Mononuclear cell (primary cell): ENCODE measurements around the gene PCDH9. TPM values are rescaled to one million over a fixed set of nuclear protein-coding genes. Genes with fewer than 3 reads are reported as not detected.

Source experiments
- H3K27me3 ChIP-seq: 2 replicates; pipeline ENCODE4 v1.6.0; 2011; ENCODE audit warnings: low read length, control low read depth; ENCODE audit not compliant: insufficient read depth
- H3K4me1 ChIP-seq: 2 replicates; pipeline ENCODE4 v1.5.1; 2011; ENCODE audit warnings: mild to moderate bottlenecking, low read length, control low read depth; ENCODE audit not compliant: insufficient read depth
- H3K4me3 ChIP-seq: 2 replicates; pipeline ENCODE4 v1.5.1; 2011; ENCODE audit warnings: mild to moderate bottlenecking, low read length, moderate library complexity
- H3K9me3 ChIP-seq: 2 replicates; pipeline ENCODE4 v1.5.1; 2011; ENCODE audit warnings: low read depth, mild to moderate bottlenecking, control low read depth, low read length
- total RNA-seq: library from RNA; depleted of rRNA; stranded (reverse); fragments of >200 nt; gene quantifications from one replicate; pipeline ENCODE4 v1.2.3, GENCODE V29; 2012

PCDH9 gene
- total RNA-seq, 1 donor, result 1.5 TPM

- H3K4me1 ChIP-seq, result no peaks in the 10 kb centered on the region
- H3K27me3 ChIP-seq, result no peaks in the 10 kb centered on the region
- no peaks in the 10 kb centered on the region for H3K9me3 ChIP-seq
- H3K4me3 ChIP-seq, result no peak overlapping the region
These were observed 683.4 kb downstream of the PCDH9 start for GRCh38 chr13:66546534-66547379.

- Histone ChIP-seq H3K9me3 (no peaks in the 10 kb centered on the region), H3K27me3 (no peaks in the 10 kb centered on the region), H3K4me3 (no peak overlapping the region)
These were observed 686.4 kb downstream of the PCDH9 start for GRCh38 chr13:66543780-66544179.

DNA sequence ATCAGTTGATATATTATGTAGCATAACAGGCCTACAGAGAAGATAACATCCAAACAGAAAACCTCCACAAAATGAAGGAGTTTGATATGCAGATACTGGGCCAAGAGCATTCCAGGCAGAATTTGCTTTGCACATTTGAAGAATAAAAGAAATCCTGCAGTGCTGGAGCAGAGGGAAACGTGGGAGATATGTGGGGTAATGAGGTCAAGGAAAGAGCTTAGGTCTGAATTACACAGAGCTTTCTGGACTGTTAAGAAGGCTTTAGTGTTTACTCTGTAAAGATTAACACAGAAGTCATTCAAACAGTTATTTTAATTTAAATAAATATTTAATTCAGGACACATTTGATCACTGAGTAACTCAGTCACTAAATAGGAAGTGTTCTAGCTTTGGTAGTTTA is 692.7 kb downstream of the PCDH9 start:
- Histone ChIP-seq H3K27me3 (no peaks in the 10 kb centered on the region), H3K4me1 (no peaks in the 10 kb centered on the region), H3K9me3 (no peaks in the 10 kb centered on the region), H3K4me3 (no peak overlapping the region)

More at GRCh38 chr13:66543780-66544179, 686.4 kb downstream of the PCDH9 start:
- H3K4me1 ChIP-seq, result no peaks in the 10 kb centered on the region

DNA sequence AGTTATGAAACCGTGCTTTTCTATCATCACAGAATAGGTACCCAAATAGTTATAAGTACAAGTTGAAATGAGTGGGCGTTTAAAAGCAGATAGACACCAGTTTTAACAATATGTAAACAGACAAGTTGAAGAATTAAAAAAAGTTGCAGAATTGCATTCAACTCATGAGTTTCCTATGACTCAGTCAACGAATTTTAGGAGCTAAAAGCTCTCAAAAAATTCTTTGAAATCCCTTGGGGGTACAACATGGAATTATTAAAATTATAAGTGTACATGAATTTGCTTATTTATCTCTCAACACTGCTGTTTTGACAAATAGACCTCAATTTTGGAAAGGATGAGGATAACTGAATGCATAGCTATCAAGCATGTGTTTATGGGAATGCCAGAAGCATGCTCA is 693.4 kb downstream of the PCDH9 start:
- no peaks in the 10 kb centered on the region for H3K4me1 ChIP-seq
- no peaks in the 10 kb centered on the region for H3K27me3 ChIP-seq
- no peaks in the 10 kb centered on the region for H3K9me3 ChIP-seq
- H3K4me3 ChIP-seq, result no peak overlapping the region

DNA sequence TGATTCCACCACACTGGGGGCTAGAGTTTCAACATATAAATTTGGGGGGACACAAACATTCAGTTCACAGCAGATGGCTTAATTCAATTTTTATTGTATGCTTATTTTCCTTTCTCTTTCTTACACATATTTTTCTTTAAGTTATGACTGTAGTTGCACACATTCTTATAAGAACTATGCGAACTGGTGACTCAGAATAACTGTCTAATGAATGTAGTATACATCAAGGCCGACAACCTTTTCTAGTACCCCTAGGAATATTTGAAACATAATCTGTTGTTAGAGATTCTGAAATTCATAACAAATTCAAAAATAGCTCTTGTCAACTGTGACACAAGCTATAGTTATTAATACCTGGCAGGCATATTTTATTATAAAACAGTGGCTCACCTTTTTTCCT is 695.6 kb downstream of the PCDH9 start:
- Histone ChIP-seq H3K4me3 (no peak overlapping the region), H3K9me3 (no peaks in the 10 kb centered on the region), H3K4me1 (no peaks in the 10 kb centered on the region), H3K27me3 (no peaks in the 10 kb centered on the region)

DNA sequence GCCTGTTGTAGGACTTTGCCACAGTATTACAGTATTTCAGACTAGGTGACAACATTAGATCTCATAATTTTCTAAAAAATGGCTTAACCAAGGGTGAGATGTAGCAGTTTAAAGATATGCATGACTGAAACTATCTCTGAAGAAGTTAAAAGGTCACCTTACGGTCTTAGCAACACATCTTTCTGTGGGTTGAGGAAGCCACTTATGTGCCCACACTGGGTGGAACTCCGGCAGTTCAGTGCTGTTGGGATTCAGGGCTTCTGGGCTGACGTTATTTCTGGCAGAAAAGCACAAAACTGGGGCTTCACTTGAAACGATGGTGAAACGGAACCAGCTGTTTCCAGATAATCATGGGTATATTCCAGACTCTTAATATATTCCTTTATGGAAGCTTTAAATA is 697.3 kb downstream of the PCDH9 start:
- H3K9me3 ChIP-seq, result no peaks in the 10 kb centered on the region
- H3K4me3 ChIP-seq, result no peak overlapping the region
- no peaks in the 10 kb centered on the region for H3K4me1 ChIP-seq
- H3K27me3 ChIP-seq, result no peaks in the 10 kb centered on the region

GRCh38 chr13:66532146-66532545 is 698.0 kb downstream of the PCDH9 start:
- no peak overlapping the region for H3K4me3 ChIP-seq

GRCh38 chr13:66530686-66531085 is 699.5 kb downstream of the PCDH9 start:
- Histone ChIP-seq H3K4me1 (no peaks in the 10 kb centered on the region), H3K4me3 (no peak overlapping the region), H3K9me3 (no peaks in the 10 kb centered on the region), H3K27me3 (no peaks in the 10 kb centered on the region)

More at GRCh38 chr13:66532146-66532545, 698.0 kb downstream of the PCDH9 start:
- Histone ChIP-seq H3K27me3 (no peaks in the 10 kb centered on the region), H3K4me1 (no peaks in the 10 kb centered on the region), H3K9me3 (no peaks in the 10 kb centered on the region)

GRCh38 chr13:66530158-66530557 is 700.0 kb downstream of the PCDH9 start:
- Histone ChIP-seq H3K27me3 (no peaks in the 10 kb centered on the region), H3K9me3 (no peaks in the 10 kb centered on the region), H3K4me1 (no peaks in the 10 kb centered on the region), H3K4me3 (no peak overlapping the region)

- no peaks in the 10 kb centered on the region for H3K27me3 ChIP-seq
These were observed 701.1 kb downstream of the PCDH9 start for GRCh38 chr13:66528944-66529576.

DNA sequence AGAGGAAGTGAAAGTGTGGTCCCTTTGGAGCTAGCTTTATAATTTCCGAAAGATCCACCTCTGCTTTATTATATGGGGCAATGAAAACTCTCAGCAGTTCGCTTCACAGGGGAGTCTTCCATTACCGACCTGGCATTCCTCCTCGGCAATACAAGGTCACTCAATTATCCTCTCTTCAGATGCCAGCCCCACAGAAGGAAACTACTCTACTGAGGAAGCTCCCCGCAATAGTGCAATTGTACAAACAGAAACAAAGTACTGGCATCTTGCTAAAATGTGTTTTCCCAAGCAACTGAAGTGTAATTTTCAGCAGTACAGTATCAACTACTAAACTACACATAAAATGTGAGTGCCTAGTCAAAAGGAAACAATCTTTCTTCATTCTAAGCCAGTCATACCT is 702.0 kb downstream of the PCDH9 start:
- H3K4me1 ChIP-seq, result no peaks in the 10 kb centered on the region
- no peak overlapping the region for H3K4me3 ChIP-seq
- H3K27me3 ChIP-seq, result no peaks in the 10 kb centered on the region
- H3K9me3 ChIP-seq, result no peaks in the 10 kb centered on the region

More at GRCh38 chr13:66528944-66529576, 701.1 kb downstream of the PCDH9 start:
- Histone ChIP-seq H3K9me3 (no peaks in the 10 kb centered on the region), H3K4me1 (no peaks in the 10 kb centered on the region), H3K4me3 (no peak overlapping the region)

DNA sequence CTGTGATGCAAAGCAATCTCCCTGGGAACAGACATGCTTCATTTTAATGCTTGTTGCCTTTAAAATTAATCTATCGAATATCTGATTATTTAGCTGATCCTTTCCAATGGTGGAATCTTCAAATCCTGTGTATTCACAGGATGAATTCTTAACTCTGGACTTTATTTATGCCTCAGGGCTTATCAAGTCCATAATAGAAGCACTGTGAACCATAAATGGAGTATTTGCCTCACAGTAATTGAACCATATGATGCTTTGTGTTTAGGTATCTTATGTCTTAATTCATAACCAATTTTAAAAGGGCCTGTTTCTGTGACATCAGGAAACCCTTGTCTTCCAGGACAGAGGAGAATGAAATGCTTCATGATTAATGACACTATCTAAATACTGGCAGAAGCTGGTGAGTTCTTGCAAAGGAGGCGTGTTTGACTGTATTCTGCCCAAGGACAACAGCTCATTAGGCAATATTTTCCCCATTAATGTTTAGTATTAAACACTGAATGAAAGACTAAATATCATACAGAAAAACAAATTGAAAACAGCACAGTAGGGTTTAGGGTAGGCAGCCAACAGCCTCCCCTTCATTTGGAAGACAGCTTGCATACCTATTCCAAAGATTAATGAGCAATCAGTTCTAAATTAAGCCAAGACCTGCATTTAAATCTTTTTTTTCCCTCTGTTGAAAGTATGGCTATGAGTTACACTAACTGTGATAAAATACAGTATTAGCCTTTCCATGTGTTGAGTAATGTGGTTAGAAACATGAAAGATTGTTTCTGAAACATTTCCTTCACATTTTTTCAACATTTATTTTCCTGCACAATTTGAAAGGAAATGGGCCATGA is 709.4 kb downstream of the PCDH9 start:
- Histone ChIP-seq H3K4me1 (no peaks in the 10 kb centered on the region), H3K27me3 (no peaks in the 10 kb centered on the region), H3K4me3 (no peak overlapping the region), H3K9me3 (no peaks in the 10 kb centered on the region)

- H3K9me3 ChIP-seq, result no peaks in the 10 kb centered on the region
- H3K4me3 ChIP-seq, result no peak overlapping the region
- no peaks in the 10 kb centered on the region for H3K4me1 ChIP-seq
- H3K27me3 ChIP-seq, result no peaks in the 10 kb centered on the region
These were observed 710.9 kb downstream of the PCDH9 start for GRCh38 chr13:66519259-66519658.

GRCh38 chr13:66518068-66518467 is 712.1 kb downstream of the PCDH9 start:
- no peaks in the 10 kb centered on the region for H3K9me3 ChIP-seq
- H3K27me3 ChIP-seq, result no peaks in the 10 kb centered on the region
- H3K4me3 ChIP-seq, result no peak overlapping the region
- H3K4me1 ChIP-seq, result no peaks in the 10 kb centered on the region

- Histone ChIP-seq H3K27me3 (no peaks in the 10 kb centered on the region), H3K9me3 (no peaks in the 10 kb centered on the region), H3K4me3 (no peak overlapping the region), H3K4me1 (no peaks in the 10 kb centered on the region)
These were observed 716.4 kb downstream of the PCDH9 start for GRCh38 chr13:66513728-66514127.
